Measurements from ENCODE around the gene CRTAC1. TPM values are rescaled to one million over a fixed set of nuclear protein-coding genes. Genes with fewer than 3 reads are reported as not detected.
A peak's percentile ranks its signal among the peaks of the same experiment; 100 is the strongest.

CRTAC1 gene
- total and polyA plus RNA-seq, 2 experiments from 2014 or later = 0.47 to 1.2 TPM

DNA sequence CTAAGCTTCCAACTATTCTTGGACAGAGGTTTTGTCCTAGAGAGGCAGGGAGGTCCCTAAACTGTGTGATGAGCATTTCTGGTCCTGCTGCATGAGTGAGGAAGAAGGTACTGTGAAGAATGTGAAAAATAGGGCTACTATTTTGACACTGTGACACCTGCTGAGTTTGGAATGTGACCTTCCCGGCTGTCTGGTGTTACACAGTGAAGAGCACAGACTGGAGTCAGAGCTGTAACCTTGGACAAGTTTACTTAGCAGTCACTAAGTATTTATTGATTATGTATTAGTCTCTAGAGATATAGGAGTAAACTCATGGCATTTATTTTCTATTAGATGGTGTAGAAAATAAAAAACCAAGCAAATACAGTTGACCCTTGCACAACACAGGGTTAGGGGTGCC, 168.5 kb downstream of the CRTAC1 start (continued):
- TF ChIP-seq, protein P1, sequence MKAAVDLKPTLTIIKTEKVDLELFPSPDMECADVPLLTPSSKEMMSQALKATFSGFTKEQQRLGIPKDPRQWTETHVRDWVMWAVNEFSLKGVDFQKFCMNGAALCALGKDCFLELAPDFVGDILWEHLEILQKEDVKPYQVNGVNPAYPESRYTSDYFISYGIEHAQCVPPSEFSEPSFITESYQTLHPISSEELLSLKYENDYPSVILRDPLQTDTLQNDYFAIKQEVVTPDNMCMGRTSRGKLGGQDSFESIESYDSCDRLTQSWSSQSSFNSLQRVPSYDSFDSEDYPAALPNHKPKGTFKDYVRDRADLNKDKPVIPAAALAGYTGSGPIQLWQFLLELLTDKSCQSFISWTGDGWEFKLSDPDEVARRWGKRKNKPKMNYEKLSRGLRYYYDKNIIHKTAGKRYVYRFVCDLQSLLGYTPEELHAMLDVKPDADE (IDR thresholded peaks at IDR 0.05) = no peak
- TF ChIP-seq, protein P2, sequence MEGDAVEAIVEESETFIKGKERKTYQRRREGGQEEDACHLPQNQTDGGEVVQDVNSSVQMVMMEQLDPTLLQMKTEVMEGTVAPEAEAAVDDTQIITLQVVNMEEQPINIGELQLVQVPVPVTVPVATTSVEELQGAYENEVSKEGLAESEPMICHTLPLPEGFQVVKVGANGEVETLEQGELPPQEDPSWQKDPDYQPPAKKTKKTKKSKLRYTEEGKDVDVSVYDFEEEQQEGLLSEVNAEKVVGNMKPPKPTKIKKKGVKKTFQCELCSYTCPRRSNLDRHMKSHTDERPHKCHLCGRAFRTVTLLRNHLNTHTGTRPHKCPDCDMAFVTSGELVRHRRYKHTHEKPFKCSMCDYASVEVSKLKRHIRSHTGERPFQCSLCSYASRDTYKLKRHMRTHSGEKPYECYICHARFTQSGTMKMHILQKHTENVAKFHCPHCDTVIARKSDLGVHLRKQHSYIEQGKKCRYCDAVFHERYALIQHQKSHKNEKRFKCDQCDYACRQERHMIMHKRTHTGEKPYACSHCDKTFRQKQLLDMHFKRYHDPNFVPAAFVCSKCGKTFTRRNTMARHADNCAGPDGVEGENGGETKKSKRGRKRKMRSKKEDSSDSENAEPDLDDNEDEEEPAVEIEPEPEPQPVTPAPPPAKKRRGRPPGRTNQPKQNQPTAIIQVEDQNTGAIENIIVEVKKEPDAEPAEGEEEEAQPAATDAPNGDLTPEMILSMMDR (conservative IDR thresholded peaks at IDR 0.05; ENCODE audit: low read depth in 2 of 2) = no peak
- no peak for TF ChIP-seq JUNB (IDR thresholded peaks at IDR 0.05; ENCODE audit: unreplicated experiment)

DNA sequence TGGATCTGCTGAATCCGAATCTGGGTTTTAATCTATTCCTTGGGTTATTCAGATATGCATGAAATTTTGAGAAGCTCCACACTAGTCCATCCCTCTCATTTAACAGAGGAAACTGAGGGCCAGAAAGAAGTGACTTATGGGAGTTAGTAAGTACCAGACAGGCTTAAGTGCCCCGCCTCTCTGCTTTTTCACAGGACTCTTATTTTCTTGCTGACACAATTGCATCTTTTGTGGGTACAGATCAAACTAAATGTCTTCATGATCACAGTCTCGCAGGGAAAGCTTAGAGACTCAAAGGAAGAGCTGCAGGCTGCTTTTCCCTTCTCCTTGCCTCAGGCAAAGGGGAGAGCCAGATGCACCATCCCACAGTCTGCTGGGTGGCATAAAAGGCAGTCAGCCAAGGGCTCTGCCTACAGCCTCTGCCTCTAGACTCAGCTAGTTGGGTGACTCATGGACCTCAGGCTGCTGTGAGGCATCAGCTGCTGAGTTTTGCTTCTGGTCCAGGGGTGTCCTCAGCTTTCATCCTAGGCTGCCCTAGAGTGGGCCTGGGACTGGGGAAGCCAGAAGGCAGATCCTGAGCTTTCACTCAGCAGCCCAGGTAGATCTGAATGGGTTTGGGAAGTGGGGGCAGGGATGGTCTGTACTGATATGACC, 169.2 kb downstream of the CRTAC1 start:
- Histone ChIP-seq H3K4me3 (no peak overlapping the region), H3K36me3 (ENCODE audit: insufficient read depth) (no peaks in the 10 kb centered on the region), H3K27ac (ENCODE audit: low read depth) (no peak overlapping the region), H3K4me1 (ENCODE audit: insufficient read depth) (peaks cover 19% of the 10 kb centered on the region), H3K27me3 (ENCODE audit: insufficient read depth) (no peaks in the 10 kb centered on the region), H3K79me2 (replicated peaks; ENCODE audit: insufficient read depth) (no peaks in the 10 kb centered on the region), H3K9me2 (ENCODE audit: insufficient read depth) (0 out of 2 replicates have a peak, but pooled peaks cover 1% of the 10 kb centered on the region), H4K20me1 (replicated peaks; ENCODE audit: insufficient read depth) (no peaks in the 10 kb centered on the region), H2AFZ (peak overlapping the region; percentile 86), H3F3A (replicated peaks; ENCODE audit: low read depth) (no peaks in the 10 kb centered on the region), H3K4me2 (peak overlapping the region; percentile 42; the same call in 1 of the 2 replicates)
- Mint-ChIP-seq H3K9me3 (no peaks in the 10 kb centered on the region), H3K4me3 (no peak overlapping the region), H3K27me3 (ENCODE audit: insufficient read depth, low read depth, poor library complexity) (peaks cover 15% of the 10 kb centered on the region), H3K27ac (no peak overlapping the region), H3K4me1 (peaks cover 39% of the 10 kb centered on the region), H3K36me3 (ENCODE audit: low read depth) (no peaks in the 10 kb centered on the region)
- ATAC-seq (peak; percentile 48), DNase-seq (ENCODE audit: low spot score) (no peak)
- TF ChIP-seq STAT1 (IDR thresholded peaks at IDR 0.05; ENCODE audit: unreplicated experiment) = no peak
- no peak for TF ChIP-seq CREB1 (CRISPR knock-in tag; IDR thresholded peaks at IDR 0.05; ENCODE audit: low read depth)
- TF ChIP-seq EZH2phosphoT487 (IDR thresholded peaks at IDR 0.05; ENCODE audit: unreplicated experiment) = no peak
- TF ChIP-seq ZNF114 (CRISPR knock-in tag; IDR thresholded peaks at IDR 0.05) = no peak
- TF ChIP-seq NANOG (IDR thresholded peaks at IDR 0.05; ENCODE audit: borderline replicate concordance) = no peak
- TF ChIP-seq ZNF331 (CRISPR knock-in tag; IDR thresholded peaks at IDR 0.05; ENCODE audit: low read depth) = no peak
- TF ChIP-seq, protein P3, sequence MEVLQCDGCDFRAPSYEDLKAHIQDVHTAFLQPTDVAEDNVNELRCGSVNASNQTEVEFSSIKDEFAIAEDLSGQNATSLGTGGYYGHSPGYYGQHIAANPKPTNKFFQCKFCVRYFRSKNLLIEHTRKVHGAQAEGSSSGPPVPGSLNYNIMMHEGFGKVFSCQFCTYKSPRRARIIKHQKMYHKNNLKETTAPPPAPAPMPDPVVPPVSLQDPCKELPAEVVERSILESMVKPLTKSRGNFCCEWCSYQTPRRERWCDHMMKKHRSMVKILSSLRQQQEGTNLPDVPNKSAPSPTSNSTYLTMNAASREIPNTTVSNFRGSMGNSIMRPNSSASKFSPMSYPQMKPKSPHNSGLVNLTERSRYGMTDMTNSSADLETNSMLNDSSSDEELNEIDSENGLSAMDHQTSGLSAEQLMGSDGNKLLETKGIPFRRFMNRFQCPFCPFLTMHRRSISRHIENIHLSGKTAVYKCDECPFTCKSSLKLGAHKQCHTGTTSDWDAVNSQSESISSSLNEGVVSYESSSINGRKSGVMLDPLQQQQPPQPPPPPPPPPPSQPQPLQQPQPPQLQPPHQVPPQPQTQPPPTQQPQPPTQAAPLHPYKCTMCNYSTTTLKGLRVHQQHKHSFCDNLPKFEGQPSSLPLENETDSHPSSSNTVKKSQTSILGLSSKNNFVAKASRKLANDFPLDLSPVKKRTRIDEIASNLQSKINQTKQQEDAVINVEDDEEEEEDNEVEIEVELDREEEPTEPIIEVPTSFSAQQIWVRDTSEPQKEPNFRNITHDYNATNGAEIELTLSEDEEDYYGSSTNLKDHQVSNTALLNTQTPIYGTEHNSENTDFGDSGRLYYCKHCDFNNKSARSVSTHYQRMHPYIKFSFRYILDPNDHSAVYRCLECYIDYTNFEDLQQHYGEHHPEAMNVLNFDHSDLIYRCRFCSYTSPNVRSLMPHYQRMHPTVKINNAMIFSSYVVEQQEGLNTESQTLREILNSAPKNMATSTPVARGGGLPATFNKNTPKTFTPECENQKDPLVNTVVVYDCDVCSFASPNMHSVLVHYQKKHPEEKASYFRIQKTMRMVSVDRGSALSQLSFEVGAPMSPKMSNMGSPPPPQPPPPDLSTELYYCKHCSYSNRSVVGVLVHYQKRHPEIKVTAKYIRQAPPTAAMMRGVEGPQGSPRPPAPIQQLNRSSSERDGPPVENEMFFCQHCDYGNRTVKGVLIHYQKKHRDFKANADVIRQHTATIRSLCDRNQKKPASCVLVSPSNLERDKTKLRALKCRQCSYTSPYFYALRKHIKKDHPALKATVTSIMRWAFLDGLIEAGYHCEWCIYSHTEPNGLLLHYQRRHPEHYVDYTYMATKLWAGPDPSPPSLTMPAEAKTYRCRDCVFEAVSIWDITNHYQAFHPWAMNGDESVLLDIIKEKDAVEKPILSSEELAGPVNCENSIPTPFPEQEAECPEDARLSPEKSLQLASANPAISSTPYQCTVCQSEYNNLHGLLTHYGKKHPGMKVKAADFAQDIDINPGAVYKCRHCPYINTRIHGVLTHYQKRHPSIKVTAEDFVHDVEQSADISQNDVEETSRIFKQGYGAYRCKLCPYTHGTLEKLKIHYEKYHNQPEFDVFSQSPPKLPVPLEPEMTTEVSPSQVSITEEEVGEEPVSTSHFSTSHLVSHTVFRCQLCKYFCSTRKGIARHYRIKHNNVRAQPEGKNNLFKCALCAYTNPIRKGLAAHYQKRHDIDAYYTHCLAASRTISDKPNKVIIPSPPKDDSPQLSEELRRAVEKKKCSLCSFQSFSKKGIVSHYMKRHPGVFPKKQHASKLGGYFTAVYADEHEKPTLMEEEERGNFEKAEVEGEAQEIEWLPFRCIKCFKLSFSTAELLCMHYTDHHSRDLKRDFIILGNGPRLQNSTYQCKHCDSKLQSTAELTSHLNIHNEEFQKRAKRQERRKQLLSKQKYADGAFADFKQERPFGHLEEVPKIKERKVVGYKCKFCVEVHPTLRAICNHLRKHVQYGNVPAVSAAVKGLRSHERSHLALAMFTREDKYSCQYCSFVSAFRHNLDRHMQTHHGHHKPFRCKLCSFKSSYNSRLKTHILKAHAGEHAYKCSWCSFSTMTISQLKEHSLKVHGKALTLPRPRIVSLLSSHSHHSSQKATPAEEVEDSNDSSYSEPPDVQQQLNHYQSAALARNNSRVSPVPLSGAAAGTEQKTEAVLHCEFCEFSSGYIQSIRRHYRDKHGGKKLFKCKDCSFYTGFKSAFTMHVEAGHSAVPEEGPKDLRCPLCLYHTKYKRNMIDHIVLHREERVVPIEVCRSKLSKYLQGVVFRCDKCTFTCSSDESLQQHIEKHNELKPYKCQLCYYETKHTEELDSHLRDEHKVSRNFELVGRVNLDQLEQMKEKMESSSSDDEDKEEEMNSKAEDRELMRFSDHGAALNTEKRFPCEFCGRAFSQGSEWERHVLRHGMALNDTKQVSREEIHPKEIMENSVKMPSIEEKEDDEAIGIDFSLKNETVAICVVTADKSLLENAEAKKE (CRISPR knock-in tag; IDR thresholded peaks at IDR 0.05) = no peak
- TF ChIP-seq, protein P2 (conservative IDR thresholded peaks at IDR 0.05; ENCODE audit: low read depth in 2 of 2) = no peak
- TF ChIP-seq, protein P1 (IDR thresholded peaks at IDR 0.05) = no peak

All from GM23338 (cell line).